Suppressor macrophage treated with lipopolysaccharide for 4 hours (primary cell): ENCODE data around the gene MSL2.
A peak's percentile ranks its signal among the peaks of the same experiment; 100 is the strongest.
"Not testable (repeated sequence)": the region's sequence is repeated elsewhere in the genome, so short reads cannot be mapped to it uniquely, and the experiment has no call there.

Experiments
- DNase-seq: peaks from one replicate; pipeline ENCODE4 v3.0.0-alpha.2; 2020

MSL2 gene

DNA sequence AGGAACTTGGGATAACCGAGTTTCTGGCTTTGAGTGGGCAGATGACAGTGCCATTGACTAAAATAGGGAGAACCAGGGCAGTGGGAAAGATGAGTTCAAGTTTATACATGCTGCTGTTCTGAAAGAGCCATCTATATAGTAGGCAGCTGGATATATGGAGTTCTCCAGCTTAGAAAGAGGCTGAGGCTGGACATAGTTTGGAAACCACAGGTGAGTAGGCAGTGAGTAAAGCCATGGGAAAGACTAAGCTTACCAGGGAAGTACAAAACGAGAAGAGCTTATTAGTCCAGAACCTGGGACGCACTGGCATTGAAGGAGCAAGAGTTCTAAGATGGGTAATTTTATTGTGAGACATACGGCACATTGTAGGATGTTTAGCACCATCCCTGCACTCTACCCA, 54.2 kb downstream of the MSL2 start:
- DNase-seq = peak; percentile 40

DNA sequence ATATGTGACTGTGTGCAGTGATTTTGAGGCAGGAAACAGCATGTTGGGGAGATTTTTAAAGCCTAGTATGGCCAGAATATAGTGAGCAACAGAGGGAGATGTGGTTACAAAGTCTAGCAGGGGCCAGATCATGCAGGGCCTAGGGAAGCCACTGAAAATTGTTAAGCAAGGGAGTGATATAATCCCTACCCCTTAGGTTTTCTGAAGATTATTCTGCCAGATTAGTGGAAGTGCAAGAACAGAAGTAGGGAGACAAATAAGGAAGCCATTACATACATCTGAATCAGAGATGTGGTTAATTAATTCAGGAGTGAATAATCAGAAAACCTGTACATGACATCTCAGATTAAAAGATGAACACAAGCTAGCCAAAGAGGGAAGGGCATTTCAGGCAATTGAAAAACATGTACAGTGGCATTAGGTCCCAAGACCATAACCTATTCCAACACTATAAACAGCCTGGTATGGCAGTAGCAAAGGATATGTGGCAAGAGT, 54.8 kb downstream of the MSL2 start:
- no peak for DNase-seq

DNA sequence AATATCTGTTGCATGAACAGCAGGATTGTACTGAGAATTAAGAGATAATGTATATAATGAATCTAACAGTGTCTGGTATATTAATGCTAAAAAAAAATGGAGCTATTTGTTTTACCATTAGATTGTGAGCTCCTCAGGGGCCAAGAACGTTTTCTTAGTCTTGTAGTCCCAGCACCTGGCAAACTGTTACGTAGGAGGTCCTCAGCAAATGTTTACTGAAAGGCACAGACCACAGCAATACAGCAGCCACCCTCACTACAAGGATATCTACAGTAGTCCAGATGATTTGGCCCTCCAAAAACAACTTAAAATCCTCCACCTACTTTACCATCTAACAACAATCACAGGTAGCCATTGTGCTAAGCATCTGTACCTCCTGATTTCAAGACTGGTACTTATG, 59.7 kb downstream of the MSL2 start:
- no peak for DNase-seq

DNA sequence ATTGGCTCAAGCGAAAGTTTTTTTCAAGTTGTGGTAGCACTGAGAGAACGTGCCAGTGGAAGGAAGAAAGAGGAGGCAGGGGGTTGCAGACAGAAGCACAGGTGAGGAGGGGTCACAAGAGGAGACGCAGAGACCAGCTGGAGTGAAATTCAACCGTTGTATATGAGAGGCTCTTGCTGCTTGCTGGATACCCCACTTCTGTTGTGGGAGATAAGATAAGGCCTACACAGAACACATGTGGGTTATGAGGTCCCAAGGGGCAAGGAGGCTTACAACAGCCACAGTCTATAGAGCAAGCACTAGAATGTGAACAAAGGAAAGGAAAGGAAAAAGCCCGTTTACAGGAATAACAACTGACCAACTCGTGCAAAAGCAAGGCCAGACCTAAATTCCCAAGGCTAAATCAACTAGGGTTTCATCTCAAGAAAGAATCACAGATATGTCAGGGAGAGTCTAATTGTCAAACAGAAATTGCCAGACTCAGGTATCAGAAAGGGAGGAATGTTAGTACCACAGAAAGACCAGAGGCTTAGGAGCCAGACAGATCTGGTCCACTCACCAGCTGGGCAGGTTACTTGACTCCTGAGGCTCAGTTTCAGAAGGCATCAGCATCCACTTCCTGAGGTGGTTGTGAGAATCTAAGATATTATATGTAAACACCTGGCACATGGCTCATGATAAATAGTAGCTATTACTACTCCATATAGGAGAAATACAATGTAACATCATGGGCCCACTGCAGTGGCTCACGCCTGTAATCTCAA, 60.9 kb downstream of the MSL2 start:
- no peak for DNase-seq

DNA sequence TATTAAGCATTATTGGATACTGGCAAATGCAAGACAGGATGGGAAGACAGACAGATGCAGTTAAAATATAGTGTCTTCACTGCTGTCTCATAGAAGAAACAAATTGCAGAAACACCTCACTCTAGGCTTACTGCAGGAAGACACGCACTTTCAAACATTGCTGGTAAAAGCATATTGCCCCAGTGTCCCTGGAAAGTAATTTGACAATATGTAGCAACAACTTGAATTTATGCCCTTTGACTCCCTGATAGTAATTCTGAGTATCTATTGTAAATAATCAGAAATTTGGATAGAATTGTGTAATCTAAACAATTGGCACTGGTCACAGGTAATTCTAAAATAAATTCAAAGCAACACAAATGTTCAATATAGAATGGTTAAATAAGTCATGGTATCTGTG, 62.0 kb downstream of the MSL2 start:
- DNase-seq = no peak

DNA sequence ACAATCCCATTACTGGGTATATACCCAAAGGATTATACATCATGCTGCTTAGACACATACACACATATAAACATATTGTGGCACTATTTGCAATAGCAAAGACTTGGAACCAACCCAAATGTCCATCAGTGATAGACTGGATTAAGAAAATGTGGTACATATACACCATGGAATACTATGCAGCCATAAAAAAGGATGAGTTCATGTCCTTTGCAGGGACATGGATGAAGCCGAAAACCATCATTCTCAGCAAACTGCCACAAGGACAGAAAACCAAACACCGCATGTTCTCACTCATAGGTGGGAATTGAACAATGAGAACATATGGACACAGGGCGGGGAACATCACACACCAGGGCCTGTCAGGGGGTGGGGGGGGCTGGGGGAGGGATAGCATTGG, 64.5 kb downstream of the MSL2 start:
- DNase-seq = not testable (repeated sequence)

DNA sequence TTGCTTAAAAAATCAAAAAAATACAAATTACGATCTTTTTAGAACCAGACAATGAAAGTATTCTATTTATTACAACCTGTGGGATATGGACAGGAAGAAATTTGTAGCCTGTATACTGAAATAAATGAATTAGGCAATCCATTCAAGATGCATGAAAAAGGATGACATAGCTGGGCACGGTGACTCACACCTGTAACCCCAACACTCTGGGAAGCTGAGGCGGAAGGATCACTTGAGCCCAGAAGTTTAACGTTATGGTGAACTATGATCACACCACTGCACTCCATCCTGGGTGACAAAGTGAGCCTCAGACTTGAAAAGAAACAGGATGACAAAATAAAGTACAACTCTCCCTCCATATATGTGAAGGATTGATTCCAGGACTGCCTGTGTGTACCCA, 74.1 kb downstream of the MSL2 start:
- DNase-seq = no peak

DNA sequence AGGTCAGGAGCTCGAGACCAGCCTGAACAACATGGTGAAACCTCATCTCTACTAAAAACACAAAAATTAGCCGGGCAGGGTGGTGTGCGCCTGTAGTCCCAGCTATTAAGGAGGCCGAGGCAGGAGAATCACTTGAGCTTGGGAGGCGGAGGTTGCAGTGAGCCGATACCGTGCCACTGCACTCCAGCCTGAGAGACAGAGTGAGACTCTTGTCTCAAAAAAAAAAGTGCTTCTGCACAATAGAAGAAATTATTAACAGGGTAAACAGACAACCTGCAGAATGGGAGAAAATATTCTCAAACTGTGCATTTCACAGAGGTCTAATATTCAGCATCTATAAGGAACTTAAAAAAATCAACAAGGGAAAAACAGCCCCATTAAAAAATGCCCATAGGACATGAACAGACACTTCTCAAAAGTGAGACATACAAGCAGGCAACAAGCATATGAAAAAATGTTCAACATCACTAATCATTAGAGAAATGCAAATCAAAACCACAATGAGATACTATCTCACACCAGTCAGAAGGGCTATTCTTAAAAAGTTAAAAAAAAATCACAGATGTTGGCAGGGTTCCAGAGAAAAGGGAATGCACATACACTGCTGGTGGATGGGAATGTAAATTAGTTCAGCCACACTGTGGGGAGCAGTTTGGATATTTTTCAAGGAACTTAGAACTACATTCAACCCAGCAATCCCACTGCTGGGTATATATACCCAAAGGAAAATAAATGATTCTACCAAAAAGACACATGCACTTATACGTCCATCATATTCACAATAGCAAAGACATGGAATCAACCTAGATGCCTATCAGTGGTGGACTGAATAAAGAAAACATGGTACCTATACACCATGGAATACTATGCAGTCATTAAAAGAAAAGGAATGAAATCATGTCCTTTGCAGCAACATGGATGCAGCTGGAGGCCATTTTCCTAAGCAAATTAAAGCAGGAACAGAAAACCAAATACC, 75.5 kb downstream of the MSL2 start:
- no peak for DNase-seq

DNA sequence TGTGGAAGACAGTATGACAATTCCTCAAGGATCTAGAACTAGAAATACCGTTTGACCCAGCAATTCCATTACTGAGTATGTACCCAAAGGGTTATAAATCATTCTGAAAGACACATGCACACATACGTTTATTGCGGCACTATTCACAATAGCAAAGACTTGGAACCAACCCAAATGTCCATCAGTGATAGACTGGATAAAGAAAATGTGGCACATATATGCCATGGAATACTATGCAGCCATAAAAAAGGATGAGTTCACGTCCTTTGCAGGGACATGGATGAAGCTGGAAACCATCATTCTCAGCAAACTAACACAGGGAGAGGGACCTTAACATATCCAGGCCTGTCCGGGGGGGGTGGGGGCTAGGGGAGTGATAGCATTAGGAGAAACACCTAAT, 76.4 kb downstream of the MSL2 start:
- DNase-seq = not testable (repeated sequence)

DNA sequence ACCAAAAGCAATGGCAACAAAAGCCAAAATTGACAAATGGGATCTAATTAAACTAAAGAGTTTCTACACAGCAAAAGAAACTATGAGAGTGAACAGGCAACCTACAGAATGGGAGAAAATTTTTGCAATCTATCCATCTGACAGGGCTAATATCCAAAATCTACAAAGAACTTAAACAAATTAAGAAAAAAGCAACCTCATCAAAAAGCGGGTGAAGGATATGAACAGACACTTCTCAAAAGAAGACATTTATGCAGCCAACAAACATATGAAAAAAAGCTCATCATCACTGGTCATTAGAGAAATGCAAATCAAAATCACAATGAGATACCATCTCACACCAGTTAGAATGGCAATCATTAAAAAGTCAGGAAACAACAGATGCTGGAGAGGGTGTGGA, 76.8 kb downstream of the MSL2 start:
- DNase-seq = not testable (repeated sequence)

DNA sequence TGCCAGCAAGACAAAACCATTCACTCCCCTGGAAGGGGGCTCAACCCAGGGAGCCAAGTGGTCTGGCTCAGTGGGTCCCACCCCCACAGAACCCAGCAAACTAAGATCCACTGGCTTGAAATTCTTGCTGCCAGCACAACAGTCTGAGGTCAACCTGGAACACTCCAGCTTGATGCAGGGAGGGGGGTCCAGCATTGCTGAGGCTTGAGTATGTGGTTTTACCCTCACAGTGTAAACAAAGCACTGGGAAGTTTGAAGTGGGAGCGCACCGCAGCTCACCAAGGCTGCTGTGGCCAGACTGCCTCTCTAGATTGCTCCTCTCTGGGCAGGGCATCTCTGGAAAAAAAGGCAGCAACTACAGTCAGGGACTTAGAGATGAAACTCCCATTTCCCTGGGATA, 81.7 kb downstream of the MSL2 start:
- DNase-seq = no peak

DNA sequence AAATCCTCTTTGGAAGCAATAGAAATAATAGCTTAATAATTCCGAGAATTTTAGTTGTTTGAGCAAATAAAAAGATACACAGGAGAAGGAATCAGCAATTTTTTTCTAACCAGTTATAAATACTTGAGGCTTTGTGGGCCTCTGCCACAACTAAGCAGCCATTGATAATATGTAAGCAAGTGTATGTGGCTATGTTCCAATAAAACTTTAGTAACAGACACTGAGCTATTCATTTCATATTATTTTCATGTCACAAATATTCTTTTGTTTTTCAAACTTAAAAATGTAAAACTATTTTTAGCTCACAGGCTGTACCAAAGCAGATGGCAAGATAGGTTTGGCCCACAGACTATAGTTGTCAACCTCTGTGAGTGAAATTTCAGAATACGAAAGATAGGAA, 85.7 kb downstream of the MSL2 start:
- no peak for DNase-seq

DNA sequence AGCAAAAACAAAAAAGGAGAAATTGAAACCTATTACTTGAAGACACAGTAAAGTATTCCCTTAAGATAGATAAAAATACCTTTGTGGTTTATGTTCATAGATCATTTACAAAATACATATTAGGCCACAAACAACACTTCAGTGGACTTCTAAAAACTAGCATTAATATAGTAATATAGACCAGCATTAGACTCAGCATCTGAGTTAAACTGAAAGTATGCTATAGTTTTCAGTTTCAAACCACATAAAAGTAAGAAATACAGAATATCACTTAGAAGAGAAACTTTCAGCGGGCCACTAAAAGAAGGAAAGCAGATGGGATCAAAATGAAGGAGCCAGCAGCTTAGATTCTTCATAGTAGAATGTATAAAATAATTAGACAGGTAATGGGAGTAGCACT, 86.6 kb downstream of the MSL2 start:
- peak; percentile 1 for DNase-seq

DNA sequence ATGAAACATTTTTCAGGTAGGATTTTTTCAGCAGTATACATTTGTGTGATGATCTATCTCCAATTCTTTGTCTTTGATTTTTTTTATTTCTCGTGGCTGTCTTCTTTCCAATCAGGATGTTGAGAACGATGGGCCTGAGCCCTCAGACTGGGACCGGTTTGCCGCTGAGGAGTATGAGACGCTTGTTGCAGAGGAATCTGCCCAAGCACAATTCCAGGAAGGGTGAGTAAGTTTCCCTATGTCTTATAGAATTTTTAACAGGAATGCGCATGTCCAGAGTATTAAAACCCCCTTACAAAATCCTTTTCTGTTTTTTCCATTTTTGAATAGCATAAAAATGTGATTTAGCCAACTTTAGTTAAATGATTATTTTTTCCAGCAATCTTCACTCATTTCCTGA, 90.0 kb downstream of the MSL2 start:
- no peak for DNase-seq

DNA sequence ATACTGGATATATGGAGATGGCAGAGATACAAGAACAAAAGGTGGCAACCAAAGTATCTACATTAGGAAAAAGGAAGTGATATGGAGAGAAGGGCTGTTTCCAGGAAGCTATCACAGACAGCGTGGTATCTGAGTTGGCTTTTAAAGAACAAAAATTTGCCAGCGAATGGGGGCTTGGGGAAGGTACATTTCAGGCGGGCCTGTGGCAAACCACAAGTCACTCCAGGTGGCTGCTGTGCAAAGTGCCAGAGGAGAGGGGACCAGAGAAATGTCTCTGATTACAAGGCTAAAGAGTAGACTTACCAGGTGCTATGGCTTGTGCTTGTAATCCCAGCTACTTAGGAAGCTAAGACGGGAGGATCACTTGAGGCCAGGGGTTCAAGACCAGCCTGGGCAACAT, 91.1 kb downstream of the MSL2 start:
- no peak for DNase-seq
